ENCODE results near the gene SELENON.

DNA sequence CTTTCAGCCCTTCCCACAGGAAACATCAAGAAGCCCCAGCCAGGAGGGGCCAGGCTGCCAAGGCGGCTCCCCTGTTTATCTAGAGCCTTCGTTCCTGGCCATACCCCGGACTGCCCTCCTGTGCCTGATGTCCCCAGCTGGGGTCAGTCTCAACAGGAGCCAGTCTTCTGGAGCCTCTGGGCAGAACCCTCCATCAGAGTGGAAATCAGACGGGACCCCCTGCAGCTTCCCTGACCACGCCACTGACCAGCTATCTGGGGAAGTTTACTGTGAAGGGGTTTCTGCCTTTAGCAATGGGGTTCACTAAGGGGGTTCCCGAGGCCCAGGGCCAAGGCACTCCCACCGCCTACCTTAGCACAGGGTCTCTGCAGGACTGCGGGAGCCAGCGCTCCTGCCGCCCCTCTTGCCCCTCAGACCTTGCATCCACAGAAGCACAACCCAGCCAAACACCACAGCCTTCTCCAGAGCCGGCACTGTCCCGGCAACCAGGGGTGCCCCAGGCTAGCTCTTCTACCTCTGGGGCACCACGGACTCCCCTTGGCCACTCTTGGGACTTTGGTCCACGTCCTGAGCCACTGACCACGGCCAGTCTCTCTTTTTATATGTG is 16.2 kb downstream of the SELENON start:
- TF ChIP-seq, protein P1, sequence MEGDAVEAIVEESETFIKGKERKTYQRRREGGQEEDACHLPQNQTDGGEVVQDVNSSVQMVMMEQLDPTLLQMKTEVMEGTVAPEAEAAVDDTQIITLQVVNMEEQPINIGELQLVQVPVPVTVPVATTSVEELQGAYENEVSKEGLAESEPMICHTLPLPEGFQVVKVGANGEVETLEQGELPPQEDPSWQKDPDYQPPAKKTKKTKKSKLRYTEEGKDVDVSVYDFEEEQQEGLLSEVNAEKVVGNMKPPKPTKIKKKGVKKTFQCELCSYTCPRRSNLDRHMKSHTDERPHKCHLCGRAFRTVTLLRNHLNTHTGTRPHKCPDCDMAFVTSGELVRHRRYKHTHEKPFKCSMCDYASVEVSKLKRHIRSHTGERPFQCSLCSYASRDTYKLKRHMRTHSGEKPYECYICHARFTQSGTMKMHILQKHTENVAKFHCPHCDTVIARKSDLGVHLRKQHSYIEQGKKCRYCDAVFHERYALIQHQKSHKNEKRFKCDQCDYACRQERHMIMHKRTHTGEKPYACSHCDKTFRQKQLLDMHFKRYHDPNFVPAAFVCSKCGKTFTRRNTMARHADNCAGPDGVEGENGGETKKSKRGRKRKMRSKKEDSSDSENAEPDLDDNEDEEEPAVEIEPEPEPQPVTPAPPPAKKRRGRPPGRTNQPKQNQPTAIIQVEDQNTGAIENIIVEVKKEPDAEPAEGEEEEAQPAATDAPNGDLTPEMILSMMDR (IDR thresholded peaks at IDR 0.05) = no peak
- no peak for TF ChIP-seq EZH2 (IDR thresholded peaks at IDR 0.05)
- TF ChIP-seq EZH2phosphoT487 (IDR thresholded peaks at IDR 0.05) = no peak
